Activated T-cell treated with anti-CD3 and anti-CD28 coated beads, Interleukin-2, amount 50 U/mL, for 4 hours (primary cell): ENCODE results near the gene RHOT1. TPM values are rescaled to one million over a fixed set of nuclear protein-coding genes. Genes with fewer than 3 reads are reported as not detected.

ENCODE experiments used
- ATAC-seq, 2 donors: fragments of 200-7000 bp; cut with Tn5 transposase; one replicate each; pipeline ENCODE4 v1.10.0; 2021
- DNase-seq: peaks from one replicate; pipeline ENCODE4 v3.0.0-alpha.2; 2020
- H3K27me3 Mint-ChIP-seq: one replicate; pipeline ENCODE4 v1.8.0; 2021; ENCODE audit warnings: low read depth, mixed read lengths
- H3K36me3 Mint-ChIP-seq: one replicate; pipeline ENCODE4 v1.8.0; 2022; ENCODE audit warnings: mixed read lengths; ENCODE audit not compliant: insufficient read depth
- H3K4me1 Mint-ChIP-seq: one replicate; pipeline ENCODE4 v1.8.0; 2021; ENCODE audit warnings: low read depth, mixed read lengths
- H3K4me3 Mint-ChIP-seq: one replicate; pipeline ENCODE4 v1.8.0; 2021; ENCODE audit warnings: mild to moderate bottlenecking, moderate library complexity, mixed read lengths
- H3K9me3 Mint-ChIP-seq: one replicate; pipeline ENCODE4 v1.8.0; 2021; ENCODE audit warnings: mixed read lengths
- total RNA-seq, 3 donors: library from RNA; stranded (reverse); gene quantifications; one replicate each; pipeline ENCODE4 v1.2.1, GENCODE V29; 2021

The RHOT1 gene
- total RNA-seq, 3 donors from 2014 or later, result 14.0 to 14.9 (median 14.2) TPM

- Mint-ChIP-seq H3K9me3 (no peaks in the 10 kb centered on the region), H3K4me3 (no peak overlapping the region), H3K27me3 (peaks cover 64% of the 10 kb centered on the region), H3K4me1 (peaks cover 16% of the 10 kb centered on the region), H3K36me3 (no peaks in the 10 kb centered on the region)
- ATAC-seq, result no peak
- DNase-seq, result no peak
These were observed 126.5 kb downstream of the RHOT1 start for GRCh38 chr17:32268734-32269288.

GRCh38 chr17:32269377-32269776, 127.1 kb downstream of the RHOT1 start:
- no peak for ATAC-seq
- H3K36me3 Mint-ChIP-seq, result no peaks in the 10 kb centered on the region
- peaks cover 16% of the 10 kb centered on the region for H3K4me1 Mint-ChIP-seq
- peaks cover 58% of the 10 kb centered on the region for H3K27me3 Mint-ChIP-seq
- no peak overlapping the region for H3K4me3 Mint-ChIP-seq
- DNase-seq, result no peak
- no peaks in the 10 kb centered on the region for H3K9me3 Mint-ChIP-seq

DNA sequence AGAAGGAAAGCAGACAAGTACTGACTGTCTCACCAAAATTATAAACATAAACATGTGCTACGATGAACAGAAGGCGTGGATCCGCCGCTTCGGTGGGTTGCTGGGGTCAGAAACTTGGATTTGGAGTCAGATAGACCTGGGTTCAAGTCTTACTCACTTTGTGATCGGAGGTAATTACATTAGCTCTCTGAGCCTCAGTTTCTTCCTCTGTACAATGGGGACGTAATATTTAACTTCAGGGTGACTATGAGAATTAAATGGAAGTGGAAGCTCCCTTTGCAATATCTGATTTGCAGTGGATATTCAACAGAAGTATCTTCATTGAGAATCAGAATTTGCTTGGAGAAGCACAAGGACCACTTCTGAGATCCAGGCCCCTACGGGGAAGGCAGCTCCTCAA, 129.5 kb downstream of the RHOT1 start:
- Mint-ChIP-seq H3K4me1 (peaks cover 10% of the 10 kb centered on the region), H3K4me3 (no peak overlapping the region), H3K9me3 (no peaks in the 10 kb centered on the region), H3K27me3 (peaks cover 56% of the 10 kb centered on the region), H3K36me3 (no peaks in the 10 kb centered on the region)
- ATAC-seq (no peak), DNase-seq (no peak)

GRCh38 chr17:32274101-32274500, 131.8 kb downstream of the RHOT1 start:
- H3K9me3 Mint-ChIP-seq, result no peaks in the 10 kb centered on the region
- DNase-seq, result no peak
- H3K36me3 Mint-ChIP-seq, result no peaks in the 10 kb centered on the region
- ATAC-seq, result no peak
- H3K4me3 Mint-ChIP-seq, result no peak overlapping the region
- no peaks in the 10 kb centered on the region for H3K4me1 Mint-ChIP-seq
- H3K27me3 Mint-ChIP-seq, result peaks cover 37% of the 10 kb centered on the region

GRCh38 chr17:32274643-32275042, 132.3 kb downstream of the RHOT1 start:
- H3K36me3 Mint-ChIP-seq, result no peaks in the 10 kb centered on the region
- no peaks in the 10 kb centered on the region for H3K9me3 Mint-ChIP-seq
- H3K4me1 Mint-ChIP-seq, result no peaks in the 10 kb centered on the region
- no peak for DNase-seq
- H3K4me3 Mint-ChIP-seq, result no peak overlapping the region
- H3K27me3 Mint-ChIP-seq, result peaks cover 32% of the 10 kb centered on the region
- no peak for ATAC-seq

Other genes with a start within 250 kb of the RHOT1 start
- 100 to 1,000 TPM; 174 to 194 (median 184) TPM for gene UTP6, start 240.8 kb upstream of the RHOT1 start, total RNA-seq
- gene SUZ12, start 205.5 kb upstream of the RHOT1 start, total RNA-seq, result 10 to 100 TPM; 57.3 to 65.5 (median 58.4) TPM
- 1 to 10 TPM; 7.0 to 8.7 (median 8.4) TPM for gene LRRC37B, start 135.1 kb upstream of the RHOT1 start, total RNA-seq
- under 1 TPM; 0.11 to 0.20 (median 0.16) TPM for gene RHBDL3, start 123.3 kb downstream of the RHOT1 start, total RNA-seq
- gene C17orf75, start 199.7 kb downstream of the RHOT1 start, total RNA-seq, result 10 to 100 TPM; 29.1 to 34.1 (median 31.7) TPM
- gene ZNF207, start 207.7 kb downstream of the RHOT1 start, total RNA-seq, result 100 to 1,000 TPM; 199 to 222 (median 212) TPM